ENCODE measurements around the gene ARMC5.
"Not testable (repeated sequence)": the region's sequence is repeated elsewhere in the genome, so short reads cannot be mapped to it uniquely, and the experiment has no call there.

Gene ARMC5

GRCh38 chr16:31435341-31436220 is 23.7 kb upstream of the ARMC5 start:
- no peak for DNase-seq

- DNase-seq: no peak
Measured at GRCh38 chr16:31436221-31437045, 22.9 kb upstream of the ARMC5 start.

- DNase-seq: no peak
Measured at GRCh38 chr16:31438414-31438813, 20.9 kb upstream of the ARMC5 start.

GRCh38 chr16:31439023-31439422 is 20.3 kb upstream of the ARMC5 start:
- not testable (repeated sequence) for DNase-seq

- DNase-seq: no peak
Measured at GRCh38 chr16:31439519-31439918, 19.8 kb upstream of the ARMC5 start.

GRCh38 chr16:31440516-31441184 is 18.7 kb upstream of the ARMC5 start:
- no peak for DNase-seq

GRCh38 chr16:31441956-31442355 is 17.3 kb upstream of the ARMC5 start:
- DNase-seq: no peak

GRCh38 chr16:31445931-31446330 is 13.4 kb upstream of the ARMC5 start:
- DNase-seq: not testable (repeated sequence)

GRCh38 chr16:31451201-31451600 is 8.1 kb upstream of the ARMC5 start:
- DNase-seq: no peak

- DNase-seq: no peak
Measured at GRCh38 chr16:31451681-31452351, 7.5 kb upstream of the ARMC5 start.

GRCh38 chr16:31452631-31453106 is 6.6 kb upstream of the ARMC5 start:
- DNase-seq: no peak

GRCh38 chr16:31453255-31454204 is 5.8 kb upstream of the ARMC5 start:
- no peak for DNase-seq

- peak; percentile 35 for DNase-seq
Measured at GRCh38 chr16:31455601-31456314, 3.5 kb upstream of the ARMC5 start.

GRCh38 chr16:31456988-31457360 is 2.3 kb upstream of the ARMC5 start:
- no peak for DNase-seq

- DNase-seq: peak; percentile 48
Measured at GRCh38 chr16:31458073-31458843, 1.0 kb upstream of the ARMC5 start.

- DNase-seq: peak; percentile 100
Measured at GRCh38 chr16:31459687-31460581, 633 bp downstream of the ARMC5 start.

- no peak for DNase-seq
Measured at GRCh38 chr16:31460582-31461002, 1.3 kb downstream of the ARMC5 start.

- DNase-seq: no peak
Measured at GRCh38 chr16:31461201-31461920, 2.1 kb downstream of the ARMC5 start.
